PC-9 (cell line): ENCODE data around the gene AFAP1.

Experiments used
- EZH2 ChIP-seq: fragments of 200-600 bp; sonication (generic); IDR thresholded peaks from 2 replicates; pipeline ENCODE4 v1.8.0; 2017; ENCODE audit warnings: antibody characterized with exemption, low read depth
- TF ChIP-seq, protein P1 (sequence below): fragments of 200-600 bp; sonication (generic); conservative IDR thresholded peaks from 2 replicates; pipeline ENCODE4 v1.6.1; 2017; ENCODE audit warnings: mixed run types, antibody characterized with exemption, mild to moderate bottlenecking, moderate library complexity

- TF ChIP-seq, protein P1, sequence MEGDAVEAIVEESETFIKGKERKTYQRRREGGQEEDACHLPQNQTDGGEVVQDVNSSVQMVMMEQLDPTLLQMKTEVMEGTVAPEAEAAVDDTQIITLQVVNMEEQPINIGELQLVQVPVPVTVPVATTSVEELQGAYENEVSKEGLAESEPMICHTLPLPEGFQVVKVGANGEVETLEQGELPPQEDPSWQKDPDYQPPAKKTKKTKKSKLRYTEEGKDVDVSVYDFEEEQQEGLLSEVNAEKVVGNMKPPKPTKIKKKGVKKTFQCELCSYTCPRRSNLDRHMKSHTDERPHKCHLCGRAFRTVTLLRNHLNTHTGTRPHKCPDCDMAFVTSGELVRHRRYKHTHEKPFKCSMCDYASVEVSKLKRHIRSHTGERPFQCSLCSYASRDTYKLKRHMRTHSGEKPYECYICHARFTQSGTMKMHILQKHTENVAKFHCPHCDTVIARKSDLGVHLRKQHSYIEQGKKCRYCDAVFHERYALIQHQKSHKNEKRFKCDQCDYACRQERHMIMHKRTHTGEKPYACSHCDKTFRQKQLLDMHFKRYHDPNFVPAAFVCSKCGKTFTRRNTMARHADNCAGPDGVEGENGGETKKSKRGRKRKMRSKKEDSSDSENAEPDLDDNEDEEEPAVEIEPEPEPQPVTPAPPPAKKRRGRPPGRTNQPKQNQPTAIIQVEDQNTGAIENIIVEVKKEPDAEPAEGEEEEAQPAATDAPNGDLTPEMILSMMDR = no peak
- no peak for TF ChIP-seq EZH2
Observed at GRCh38 chr4:7756561-7757355, 182.9 kb downstream of the AFAP1 start.
